CD4-positive, CD25-positive, alpha-beta regulatory T cell (primary cell): ENCODE measurements around the gene IFIT1. TPM values are rescaled to one million over a fixed set of nuclear protein-coding genes. Genes with fewer than 3 reads are reported as not detected.
"Not testable (repeated sequence)": the region's sequence is repeated elsewhere in the genome, so short reads cannot be mapped to it uniquely, and the experiment has no call there.

Experiments
- ATAC-seq, 2 donors: fragments of 150-1000 bp; cut with Tn5 transposase; one replicate each; pipeline ENCODE4 v1.10.0; 2021; ENCODE audit warnings: low read depth in 2 of 2, moderate number of reproducible peaks in 2 of 2, moderate library complexity in 1 of 2
- DNase-seq, 3 donors: peaks; one replicate each; pipeline versions ENCODE4 v3.0.0 to v3.0.0-alpha.2; 2012 to 2022; ENCODE audit warnings: mixed read lengths in 1 of 3
- H3K27ac ChIP-seq: one replicate; pipeline ENCODE4 v1.7.0; 2013; ENCODE audit warnings: mild to moderate bottlenecking, low read length; ENCODE audit not compliant: insufficient read depth, poor library complexity, severe bottlenecking
- H3K27me3 ChIP-seq: one replicate; pipeline ENCODE4 v1.7.0; 2013; ENCODE audit warnings: low read length; ENCODE audit not compliant: control insufficient read depth, insufficient read depth
- H3K36me3 ChIP-seq: one replicate; pipeline ENCODE4 v1.7.0; 2013; ENCODE audit warnings: mild to moderate bottlenecking, low read length, moderate library complexity; ENCODE audit not compliant: control insufficient read depth, insufficient read depth
- H3K4me1 ChIP-seq: 2 replicates; pipeline ENCODE4 v1.7.0; 2013; ENCODE audit warnings: mild to moderate bottlenecking, low read length; ENCODE audit not compliant: insufficient read depth, control insufficient read depth, poor library complexity, severe bottlenecking
- H3K4me3 ChIP-seq: one replicate; pipeline ENCODE4 v1.7.0; 2013; ENCODE audit warnings: low read depth, mild to moderate bottlenecking, low read length, moderate library complexity
- H3K9me3 ChIP-seq, 2 experiments: 1 replicate in 1 of 2; 2 replicates in 1 of 2; pipeline ENCODE4 v1.7.0; 2013; ENCODE audit warnings: low read length in 2 of 2, mild to moderate bottlenecking in 1 of 2, moderate library complexity in 1 of 2; ENCODE audit not compliant: control insufficient read depth in 2 of 2
- H3K27ac Mint-ChIP-seq, 3 donors: one replicate each; pipeline ENCODE4 v1.8.0; 2020 to 2022; ENCODE audit warnings: mild to moderate bottlenecking in 3 of 3, mixed read lengths in 3 of 3, moderate library complexity in 2 of 3
- H3K27me3 Mint-ChIP-seq: one replicate; pipeline ENCODE4 v1.8.0; 2022; ENCODE audit warnings: mild to moderate bottlenecking, mixed read lengths
- H3K36me3 Mint-ChIP-seq: one replicate; pipeline ENCODE4 v1.8.0; 2020; ENCODE audit warnings: mixed read lengths
- H3K4me1 Mint-ChIP-seq, 4 donors: one replicate each; pipeline ENCODE4 v1.8.0; 2020 to 2022; ENCODE audit warnings: mixed read lengths in 4 of 4, mild to moderate bottlenecking in 1 of 4
- H3K4me3 Mint-ChIP-seq, 4 donors: one replicate each; pipeline ENCODE4 v1.8.0; 2020 to 2022; ENCODE audit warnings: mild to moderate bottlenecking in 4 of 4, mixed read lengths in 4 of 4, moderate library complexity in 3 of 4
- H3K9me3 Mint-ChIP-seq, 7 donors: one replicate each; pipeline ENCODE4 v1.8.0; 2020 to 2022; ENCODE audit warnings: mixed read lengths in 7 of 7, mild to moderate bottlenecking in 3 of 7, moderate library complexity in 2 of 7
- polyA plus RNA-seq, 4 donors: library from polyadenylated mRNA; unstranded; fragments of 300-500 nt; fragmentation: Illumina TruSeq; gene quantifications; one replicate each; pipeline ENCODE4 v1.2.3, GENCODE V29; 2021
- total RNA-seq: library from RNA; stranded (reverse); gene quantifications from one replicate; pipeline ENCODE4 v1.2.3, GENCODE V29; 2022

The IFIT1 gene
- total and polyA plus RNA-seq, 5 donors from 2014 or later = 5.5 to 15.9 (median 6.1) TPM

DNA sequence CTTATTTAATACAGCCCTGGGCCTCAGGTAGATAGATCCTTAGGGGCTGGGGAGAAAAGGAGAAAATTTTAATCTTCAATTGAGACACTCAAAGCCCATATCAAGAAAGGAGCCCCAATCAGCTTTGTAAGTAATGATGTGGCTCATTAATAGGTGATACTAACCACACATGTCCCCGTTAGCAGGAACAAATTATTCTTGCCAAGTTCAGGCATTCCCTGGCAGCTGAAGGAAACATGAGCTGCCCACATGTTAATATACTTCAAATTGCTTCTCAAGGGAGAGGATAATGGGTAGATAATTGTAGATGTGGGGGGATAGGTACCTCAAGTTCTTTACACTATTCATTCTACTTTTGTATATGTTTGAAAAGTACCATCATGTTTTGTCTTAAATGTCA, 36.5 kb downstream of the IFIT1 start:
- ATAC-seq (no peak), DNase-seq (no peak)
- Mint-ChIP-seq H3K27me3 (peaks cover 36% of the 10 kb centered on the region), H3K4me3 (no peak overlapping the region), H3K27ac (no peak overlapping the region), H3K4me1 (peaks cover 0 to 2% (median 0%) of the 10 kb centered on the region in 4 donors), H3K36me3 (no peaks in the 10 kb centered on the region), H3K9me3 (no peaks in the 10 kb centered on the region)
- H3K4me3 ChIP-seq = no peak overlapping the region
- no peaks in the 10 kb centered on the region for H3K36me3 ChIP-seq
- H3K27me3 ChIP-seq = peaks cover 13% of the 10 kb centered on the region
- H3K27ac ChIP-seq = no peak overlapping the region
- no peaks in the 10 kb centered on the region for H3K9me3 ChIP-seq
- no peaks in the 10 kb centered on the region for H3K4me1 ChIP-seq

DNA sequence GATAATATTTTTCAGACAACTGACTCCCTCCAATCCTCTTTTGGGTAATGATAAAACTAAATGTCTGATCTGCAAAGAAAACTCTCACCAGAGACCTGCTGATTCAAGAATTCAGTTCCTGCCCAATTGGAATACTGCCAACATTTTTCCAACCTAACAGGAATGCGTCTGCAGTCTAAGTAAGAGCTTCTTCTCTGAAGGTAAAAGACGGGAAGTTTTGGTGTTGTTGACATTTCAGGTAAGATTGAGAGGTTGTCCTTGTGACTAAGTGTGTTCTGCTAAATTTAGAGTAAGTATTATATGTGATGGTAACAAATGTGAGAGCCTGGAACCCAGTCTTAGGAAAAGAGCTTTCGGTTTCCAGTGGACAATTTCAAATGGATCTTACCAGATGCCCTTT, 39.6 kb downstream of the IFIT1 start:
- Mint-ChIP-seq H3K27me3 (peaks cover 59% of the 10 kb centered on the region), H3K36me3 (no peaks in the 10 kb centered on the region), H3K4me3 (no peak overlapping the region), H3K27ac (no peak overlapping the region), H3K4me1 (no peaks in the 10 kb centered on the region), H3K9me3 (no peaks in the 10 kb centered on the region)
- H3K27me3 ChIP-seq = peaks cover 27% of the 10 kb centered on the region
- no peaks in the 10 kb centered on the region for H3K36me3 ChIP-seq
- no peak for DNase-seq
- no peak overlapping the region for H3K27ac ChIP-seq
- ATAC-seq = no peak
- no peak overlapping the region for H3K4me3 ChIP-seq
- H3K9me3 ChIP-seq = no peaks in the 10 kb centered on the region
- H3K4me1 ChIP-seq = no peaks in the 10 kb centered on the region

DNA sequence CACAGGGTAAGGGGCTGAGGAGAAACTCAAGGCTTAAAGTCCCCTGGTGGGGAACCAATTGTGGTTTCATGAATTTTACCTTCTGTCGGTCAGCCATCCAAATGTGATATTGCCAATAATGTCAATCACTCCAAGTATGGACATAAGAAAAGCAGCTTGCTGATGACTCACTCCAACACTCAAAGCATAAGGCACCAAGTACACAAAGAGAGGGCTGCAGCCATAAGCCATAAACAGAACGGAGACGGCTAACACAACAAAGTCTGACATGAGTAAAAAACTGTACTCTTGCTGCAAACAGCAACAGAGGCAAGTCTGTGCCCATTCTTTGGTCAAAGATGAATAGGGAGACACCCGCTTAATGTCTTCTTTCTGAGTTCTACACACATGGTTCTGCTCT, 46.1 kb downstream of the IFIT1 start:
- H3K27me3 ChIP-seq = peaks cover 32% of the 10 kb centered on the region
- Mint-ChIP-seq H3K27me3 (peaks cover 48% of the 10 kb centered on the region), H3K36me3 (no peaks in the 10 kb centered on the region), H3K27ac (no peak overlapping the region), H3K4me3 (no peak overlapping the region), H3K4me1 (no peaks in the 10 kb centered on the region), H3K9me3 (peaks cover 0 to 1% (median 0%) of the 10 kb centered on the region in 7 donors)
- DNase-seq = no peak
- H3K27ac ChIP-seq = no peak overlapping the region
- H3K4me1 ChIP-seq = no peaks in the 10 kb centered on the region
- H3K9me3 ChIP-seq = no peaks in the 10 kb centered on the region
- ATAC-seq = no peak
- H3K4me3 ChIP-seq = no peak overlapping the region
- H3K36me3 ChIP-seq = no peaks in the 10 kb centered on the region

DNA sequence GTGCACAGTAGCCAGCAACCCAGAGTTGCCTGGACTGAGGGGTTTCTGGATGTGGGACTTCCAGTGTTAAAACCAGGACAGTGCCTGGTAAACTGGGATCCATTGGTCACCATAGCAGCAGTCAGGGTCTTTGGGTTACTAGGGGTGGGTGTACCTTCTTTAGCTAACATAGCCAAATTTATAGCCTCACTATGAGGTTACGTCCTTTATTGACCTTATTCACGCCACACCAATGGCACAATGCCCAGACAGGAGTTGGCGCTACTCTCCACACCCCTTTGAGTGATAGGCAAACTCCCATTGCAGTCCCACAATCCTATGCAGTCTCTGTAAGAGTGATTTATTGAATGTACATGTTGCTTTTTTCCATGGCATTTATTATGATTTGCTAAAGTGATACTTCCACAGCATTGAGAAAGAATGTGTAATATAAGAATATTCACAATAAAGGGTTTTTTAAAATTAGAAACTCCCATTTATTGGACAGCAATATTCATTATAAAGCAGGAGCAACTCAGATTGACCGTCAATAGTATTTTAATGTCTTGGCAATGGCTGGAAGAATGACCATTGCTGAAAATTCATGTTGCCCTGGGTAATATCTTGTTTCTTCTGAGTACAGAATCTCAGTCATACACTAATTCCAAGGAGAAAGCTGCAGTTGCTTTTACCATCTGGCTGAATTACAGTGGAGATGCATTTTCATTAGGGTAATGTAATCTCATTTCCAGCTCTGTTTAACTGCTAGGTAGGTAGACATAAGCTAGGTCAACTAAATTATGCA, 48.0 kb downstream of the IFIT1 start:
- no peak for ATAC-seq

DNA sequence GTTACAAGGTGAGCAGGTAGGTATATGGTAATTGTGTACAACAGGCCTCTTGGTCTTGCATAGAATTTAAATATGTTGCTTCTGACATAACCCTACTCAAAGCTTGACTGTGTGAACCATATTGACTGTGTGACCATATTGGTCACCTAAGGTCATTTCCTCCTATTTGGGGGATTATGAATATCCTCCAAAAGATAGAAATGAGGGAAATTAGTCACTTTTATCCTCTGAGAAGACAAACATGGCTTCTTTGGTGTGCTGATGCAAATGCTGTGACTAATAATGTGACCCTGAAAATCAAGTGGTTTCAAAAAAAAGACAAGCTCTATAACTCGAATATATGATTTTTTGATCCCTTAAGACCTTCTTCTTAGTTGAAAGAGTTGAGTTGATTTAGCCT, 49.9 kb downstream of the IFIT1 start:
- H3K36me3 ChIP-seq = no peaks in the 10 kb centered on the region
- no peak overlapping the region for H3K4me3 Mint-ChIP-seq
- H3K9me3 ChIP-seq = no peaks in the 10 kb centered on the region
- H3K27ac ChIP-seq = no peak overlapping the region
- peaks cover 16% of the 10 kb centered on the region for H3K27me3 ChIP-seq
- H3K4me1 Mint-ChIP-seq = no peaks in the 10 kb centered on the region
- no peak overlapping the region for H3K4me3 ChIP-seq
- H3K36me3 Mint-ChIP-seq = no peaks in the 10 kb centered on the region
- H3K9me3 Mint-ChIP-seq = peaks cover 0 to 8% (median 1%) of the 10 kb centered on the region in 7 donors
- no peaks in the 10 kb centered on the region for H3K4me1 ChIP-seq
- DNase-seq = no peak
- ATAC-seq = no peak
- peaks cover 20% of the 10 kb centered on the region for H3K27me3 Mint-ChIP-seq
- H3K27ac Mint-ChIP-seq = no peak overlapping the region

More for the DNA sequence above, 48.0 kb downstream of the IFIT1 start:
- no peaks in the 10 kb centered on the region for H3K36me3 ChIP-seq
- Mint-ChIP-seq H3K9me3 (peaks cover 0 to 5% (median 0%) of the 10 kb centered on the region in 7 donors), H3K36me3 (no peaks in the 10 kb centered on the region), H3K27ac (no peak overlapping the region), H3K4me1 (no peaks in the 10 kb centered on the region), H3K27me3 (peaks cover 38% of the 10 kb centered on the region), H3K4me3 (no peak overlapping the region)
- no peaks in the 10 kb centered on the region for H3K4me1 ChIP-seq
- H3K27ac ChIP-seq = no peak overlapping the region
- no peak for DNase-seq
- no peaks in the 10 kb centered on the region for H3K9me3 ChIP-seq
- peaks cover 27% of the 10 kb centered on the region for H3K27me3 ChIP-seq
- no peak overlapping the region for H3K4me3 ChIP-seq

DNA sequence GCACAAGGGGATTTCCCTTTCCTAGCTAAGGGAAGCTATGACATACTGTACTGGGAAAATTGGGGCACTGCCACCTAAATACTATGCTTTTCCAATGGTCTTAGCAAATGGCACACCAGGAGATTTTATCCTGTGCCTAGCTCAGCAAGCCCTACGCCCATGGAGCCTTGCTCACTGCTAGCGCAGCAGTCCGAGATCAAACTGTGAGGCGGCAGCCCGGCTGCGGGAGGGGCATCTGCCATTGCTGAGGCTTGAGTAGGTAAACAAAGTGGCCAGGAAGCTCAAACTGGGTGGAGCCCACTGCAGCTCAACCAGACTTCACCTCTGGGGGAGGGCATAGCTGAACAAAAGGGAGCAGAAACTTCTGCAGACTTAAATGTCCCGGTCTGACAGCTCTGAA, 52.4 kb downstream of the IFIT1 start:
- not testable (repeated sequence) for H3K4me3 ChIP-seq, H3K27ac Mint-ChIP-seq, DNase-seq, H3K4me1 Mint-ChIP-seq, H3K36me3 Mint-ChIP-seq, H3K27me3 ChIP-seq, H3K9me3 ChIP-seq, H3K9me3 Mint-ChIP-seq, H3K4me3 Mint-ChIP-seq, H3K4me1 ChIP-seq, H3K36me3 ChIP-seq, H3K27ac ChIP-seq, ATAC-seq
- H3K27me3 Mint-ChIP-seq = peaks cover 21% of the 10 kb centered on the region

DNA sequence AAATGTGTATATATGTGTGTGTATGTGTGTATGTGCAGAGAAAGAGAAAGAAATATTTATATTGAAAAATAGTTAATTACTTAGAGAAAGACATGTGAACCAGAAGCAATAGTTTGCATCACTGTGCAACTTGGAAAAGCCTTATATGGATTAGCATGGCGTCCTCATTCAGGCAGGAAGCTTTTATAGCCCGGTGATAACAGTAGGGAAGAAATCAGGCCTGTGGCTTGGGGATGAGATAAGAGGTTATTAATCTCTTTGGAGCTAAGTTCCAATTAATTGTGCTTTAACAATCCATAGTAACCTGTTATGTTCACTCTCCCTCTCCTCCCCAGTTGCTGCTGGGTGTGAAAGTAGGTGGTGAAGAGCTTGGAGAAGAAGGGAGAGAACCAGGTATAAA, 58.5 kb downstream of the IFIT1 start:
- H3K36me3 Mint-ChIP-seq = no peaks in the 10 kb centered on the region
- H3K27ac Mint-ChIP-seq = no peak overlapping the region
- no peak overlapping the region for H3K4me3 Mint-ChIP-seq
- no peak for ATAC-seq
- H3K9me3 ChIP-seq = no peaks in the 10 kb centered on the region
- H3K36me3 ChIP-seq = no peaks in the 10 kb centered on the region
- H3K4me3 ChIP-seq = no peak overlapping the region
- H3K27ac ChIP-seq = no peak overlapping the region
- H3K27me3 ChIP-seq = peaks cover 2% of the 10 kb centered on the region
- H3K4me1 Mint-ChIP-seq = no peaks in the 10 kb centered on the region
- H3K4me1 ChIP-seq = no peaks in the 10 kb centered on the region
- peaks cover 0 to 6% (median 0%) of the 10 kb centered on the region in 7 donors for H3K9me3 Mint-ChIP-seq
- H3K27me3 Mint-ChIP-seq = peaks cover 10% of the 10 kb centered on the region
- DNase-seq = no peak

DNA sequence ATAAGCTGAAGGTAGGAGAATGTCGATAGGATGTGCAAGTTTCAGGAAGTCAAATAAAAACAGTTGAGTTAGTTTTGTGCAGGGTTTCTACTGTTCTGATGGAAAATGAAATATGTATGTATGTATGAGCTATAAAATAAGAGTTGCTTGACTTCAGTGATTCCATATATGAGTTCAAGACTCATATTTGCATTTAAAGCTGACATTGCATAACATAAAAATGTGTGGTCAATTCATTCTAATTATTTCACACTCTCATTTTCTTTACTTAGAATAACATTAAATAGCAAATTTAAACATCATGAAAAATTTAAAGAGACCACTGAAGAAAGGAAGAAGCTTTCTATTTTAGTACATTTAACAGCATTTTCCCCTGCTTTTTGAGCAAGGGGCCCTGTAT, 59.8 kb downstream of the IFIT1 start:
- Histone ChIP-seq H3K4me3 (no peak overlapping the region), H3K27ac (no peak overlapping the region), H3K4me1 (no peaks in the 10 kb centered on the region), H3K36me3 (no peaks in the 10 kb centered on the region), H3K27me3 (peaks cover 3% of the 10 kb centered on the region), H3K9me3 (no peaks in the 10 kb centered on the region)
- Mint-ChIP-seq H3K36me3 (no peaks in the 10 kb centered on the region), H3K4me3 (no peak overlapping the region), H3K27ac (no peak overlapping the region), H3K4me1 (no peaks in the 10 kb centered on the region), H3K9me3 (peaks cover 0 to 1% (median 0%) of the 10 kb centered on the region in 7 donors), H3K27me3 (peaks cover 14% of the 10 kb centered on the region)
- no peak for ATAC-seq
- no peak for DNase-seq
